ENCODE results near the gene PTPRK.

DNA sequence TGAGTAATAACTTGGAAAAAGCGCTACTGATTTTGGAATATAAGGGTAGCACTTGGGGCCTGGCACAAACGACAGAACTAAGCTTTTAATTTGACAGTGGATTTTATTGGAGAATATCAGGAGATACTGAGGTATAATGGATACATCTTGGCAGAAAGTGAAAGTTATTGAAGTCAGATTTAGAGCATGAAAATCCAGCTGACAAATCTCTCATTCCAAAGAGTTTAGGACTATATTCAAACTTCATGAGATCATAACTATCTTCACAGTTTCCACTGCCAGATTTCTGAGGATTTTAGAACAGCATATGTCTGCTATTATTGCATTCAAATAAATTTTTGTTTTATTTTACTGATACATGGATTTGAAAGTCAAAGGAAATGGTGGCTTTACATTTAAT, 487.2 kb downstream of the PTPRK start:
- TF ChIP-seq EP300 (IDR thresholded peaks at IDR 0.05; ENCODE audit: borderline replicate concordance) (no peak), CEBPB (IDR thresholded peaks at IDR 0.05) (no peak)
- TF ChIP-seq, protein P1, sequence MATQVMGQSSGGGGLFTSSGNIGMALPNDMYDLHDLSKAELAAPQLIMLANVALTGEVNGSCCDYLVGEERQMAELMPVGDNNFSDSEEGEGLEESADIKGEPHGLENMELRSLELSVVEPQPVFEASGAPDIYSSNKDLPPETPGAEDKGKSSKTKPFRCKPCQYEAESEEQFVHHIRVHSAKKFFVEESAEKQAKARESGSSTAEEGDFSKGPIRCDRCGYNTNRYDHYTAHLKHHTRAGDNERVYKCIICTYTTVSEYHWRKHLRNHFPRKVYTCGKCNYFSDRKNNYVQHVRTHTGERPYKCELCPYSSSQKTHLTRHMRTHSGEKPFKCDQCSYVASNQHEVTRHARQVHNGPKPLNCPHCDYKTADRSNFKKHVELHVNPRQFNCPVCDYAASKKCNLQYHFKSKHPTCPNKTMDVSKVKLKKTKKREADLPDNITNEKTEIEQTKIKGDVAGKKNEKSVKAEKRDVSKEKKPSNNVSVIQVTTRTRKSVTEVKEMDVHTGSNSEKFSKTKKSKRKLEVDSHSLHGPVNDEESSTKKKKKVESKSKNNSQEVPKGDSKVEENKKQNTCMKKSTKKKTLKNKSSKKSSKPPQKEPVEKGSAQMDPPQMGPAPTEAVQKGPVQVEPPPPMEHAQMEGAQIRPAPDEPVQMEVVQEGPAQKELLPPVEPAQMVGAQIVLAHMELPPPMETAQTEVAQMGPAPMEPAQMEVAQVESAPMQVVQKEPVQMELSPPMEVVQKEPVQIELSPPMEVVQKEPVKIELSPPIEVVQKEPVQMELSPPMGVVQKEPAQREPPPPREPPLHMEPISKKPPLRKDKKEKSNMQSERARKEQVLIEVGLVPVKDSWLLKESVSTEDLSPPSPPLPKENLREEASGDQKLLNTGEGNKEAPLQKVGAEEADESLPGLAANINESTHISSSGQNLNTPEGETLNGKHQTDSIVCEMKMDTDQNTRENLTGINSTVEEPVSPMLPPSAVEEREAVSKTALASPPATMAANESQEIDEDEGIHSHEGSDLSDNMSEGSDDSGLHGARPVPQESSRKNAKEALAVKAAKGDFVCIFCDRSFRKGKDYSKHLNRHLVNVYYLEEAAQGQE (IDR thresholded peaks at IDR 0.05; ENCODE audit: low read depth): no peak

Measured in Ishikawa (cell line).